K562 (cell line): ENCODE results near the gene KDF1. TPM values are rescaled to one million over a fixed set of nuclear protein-coding genes. Genes with fewer than 3 reads are reported as not detected.

Experiments used
- ATAC-seq: fragments of 200-7000 bp; cut with Tn5 transposase; 3 replicates; pipeline ENCODE4 v1.9.1; 2020; ENCODE audit warnings: moderate library complexity
- BruUV-seq: library from RNA; stranded (reverse); fragments of 400-500 nt; replicated peaks from 2 replicates; lab custom pipeline; 2021; lab: Mats Ljungman, UMichigan
- CTCF ChIA-PET: fragments of 300-600 bp; formaldehyde crosslinking; extraction: SDS; loops from one replicate; lab custom pipeline; 2021; ENCODE audit warnings: low intra/inter-chr PET ratio; lab: Yijun Ruan, JAX
- POLR2A ChIA-PET: fragments of 300-600, 350-650 bp; sonication (Branson Sonifier 250); formaldehyde crosslinking; extraction: SDS; loops from one replicate; lab custom pipeline; 2021; ENCODE audit warnings: antibody characterized with exemption, inconsistent platforms; lab: Yijun Ruan, JAX
- DNase-seq, 4 experiments: peaks; one replicate each; pipeline versions ENCODE4 v3.0.0 to v3.0.0-alpha.2; 2011 to 2018; ENCODE audit warnings: low spot score in 3 of 4, mixed read lengths in 3 of 4; ENCODE audit errors: extremely low read depth in 1 of 4
- FAIRE-seq: peaks from 2 replicates; lab custom pipeline; 2011; peaks lifted over from hg19 to GRCh38; lab: Jason Lieb, UNC
- H2AFZ ChIP-seq: 2 replicates; pipeline ENCODE4 v1.6.0; 2011; ENCODE audit warnings: low read depth, low read length, control low read depth, inconsistent platforms
- H3K27ac ChIP-seq: fragments of 200-600 bp; 3 replicates; pipeline ENCODE4 v1.8.0; 2011; ENCODE audit warnings: low read depth, mild to moderate bottlenecking, control low read depth, inconsistent platforms, low read length, moderate library complexity, mixed read lengths; ENCODE audit errors: extremely low read depth
- H3K27me3 ChIP-seq, 2 experiments: fragments of 300-600 bp in 1 of 2; 2 replicates in 1 of 2; 3 replicates in 1 of 2; pipeline versions ENCODE4 v1.6.0 to v1.8.0; 2011; ENCODE audit warnings: inconsistent platforms in 2 of 2, low read length in 2 of 2, mild to moderate bottlenecking in 1 of 2, mixed read lengths in 1 of 2, moderate library complexity in 1 of 2; ENCODE audit not compliant: control insufficient read depth in 2 of 2, insufficient read depth in 2 of 2
- H3K36me3 ChIP-seq: fragments of 300-600 bp; 3 replicates; pipeline ENCODE4 v1.8.0; 2011; ENCODE audit warnings: mild to moderate bottlenecking, low read length, inconsistent platforms; ENCODE audit not compliant: control insufficient read depth, insufficient read depth
- H3K4me1 ChIP-seq, 2 experiments: fragments of 200-600 bp in 1 of 2; replicated peaks in 1 of 2; 2 replicates in 1 of 2; 3 replicates in 1 of 2; pipeline versions ENCODE4 v1.5.1 to v1.8.0; 2011; ENCODE audit warnings: inconsistent platforms in 2 of 2, low read length in 2 of 2, mild to moderate bottlenecking in 1 of 2, mixed read lengths in 1 of 2, moderate library complexity in 1 of 2; ENCODE audit not compliant: control insufficient read depth in 2 of 2, insufficient read depth in 2 of 2
- H3K4me2 ChIP-seq: 2 replicates; pipeline ENCODE4 v1.6.1; 2011; ENCODE audit warnings: low read length, control low read depth, inconsistent platforms, mixed read lengths; ENCODE audit not compliant: insufficient read depth
- H3K4me3 ChIP-seq: fragments of 200-600 bp; sonication (generic), shearing (Covaris generic); 2 replicates; pipeline ENCODE4 v1.5.1; 2016; ENCODE audit warnings: control low read depth, inconsistent platforms
- H3K79me2 ChIP-seq: fragments of 200-600 bp; 3 replicates; pipeline ENCODE4 v1.8.0; 2011; ENCODE audit warnings: low read length, inconsistent platforms; ENCODE audit not compliant: control insufficient read depth, insufficient read depth
- H3K9ac ChIP-seq, 2 experiments: 2 replicates each; pipeline versions ENCODE4 v1.6.0 to v1.6.1; 2011; ENCODE audit warnings: low read depth in 2 of 2, low read length in 2 of 2, control low read depth in 1 of 2, inconsistent platforms in 1 of 2, mild to moderate bottlenecking in 1 of 2, mixed read lengths in 1 of 2; ENCODE audit not compliant: insufficient read depth in 1 of 2
- H3K9me1 ChIP-seq: one replicate; pipeline ENCODE4 v1.6.0; 2011; ENCODE audit warnings: inconsistent platforms, mild to moderate bottlenecking, low read length, moderate library complexity; ENCODE audit not compliant: control insufficient read depth, insufficient read depth
- H3K9me3 ChIP-seq: replicated peaks from 2 replicates; pipeline ENCODE4 v1.5.1; 2011; ENCODE audit warnings: low read depth, low read length, inconsistent platforms; ENCODE audit not compliant: control insufficient read depth, insufficient read depth
- H4K20me1 ChIP-seq: replicated peaks from 2 replicates; pipeline ENCODE4 v1.6.1; 2011; ENCODE audit warnings: low read length, inconsistent platforms, mixed read lengths; ENCODE audit not compliant: control insufficient read depth, insufficient read depth
- BHLHE40 ChIP-seq: IDR thresholded peaks from 2 replicates; pipeline ENCODE4 v1.6.1; 2011; ENCODE audit warnings: low read length, improper control_type of control experiment
- CREBBP ChIP-seq: IDR thresholded peaks from one replicate; pipeline ENCODE4 v1.6.1; 2012; ENCODE audit warnings: low read depth, mild to moderate bottlenecking, control low read depth, inconsistent platforms, low read length
- MXI1 ChIP-seq: IDR thresholded peaks from 2 replicates; pipeline ENCODE4 v1.6.1; 2011; ENCODE audit warnings: low read depth, mild to moderate bottlenecking, improper control_type of control experiment, low read length
- SMARCE1 ChIP-seq: fragments of 450-650 bp; IDR thresholded peaks from 2 replicates; pipeline ENCODE4 v1.7.1; 2016; ENCODE audit warnings: mild to moderate bottlenecking
- ZBTB40 ChIP-seq, 2 experiments: fragments of 450-650 bp in 1 of 2; sonication (generic) in 1 of 2; formaldehyde crosslinking in 1 of 2; IDR thresholded peaks; 2 replicates each; pipeline versions ENCODE4 v1.7.1 to v1.9.0; 2016 to 2022; ENCODE audit warnings: inconsistent platforms in 1 of 2, mild to moderate bottlenecking in 1 of 2, missing genetic modification reagents in 1 of 2
- WGBS: fragments of 100-300 bp; shearing (Covaris generic); methylation state at CpG from one replicate; pipeline ENCODE4 v1.1.6; 2016; ENCODE audit warnings: low coverage, mixed read lengths; ENCODE audit not compliant: insufficient coverage; ENCODE audit errors: missing lambda C conversion rate; 5-methylcytosine and 5-hydroxymethylcytosine counted together
- in situ Hi-C: fragments of 300-500 bp; cut with MboI; formaldehyde crosslinking; loops from 4 replicates; pipeline ENCODE4 v1.15.0; 2018; ENCODE audit warnings: inconsistent platforms, mixed read lengths
- intact Hi-C: fragments of 100-400 bp; cut with micrococcal nuclease; formaldehyde crosslinking; loops from 2 replicates; pipeline ENCODE4 v1.14.2; 2022
- polyA plus RNA-seq, 8 experiments: library from polyadenylated mRNA; depleted of rRNA in 4 of 8; stranded (reverse) in 5 of 8; unstranded in 3 of 8; fragments of >200 nt; fragmentation: Nextera tagmentation in 2 of 8; fragmentation: Illumina TruSeq in 1 of 8; extraction: Ambion mirVana in 2 of 8; extraction: Trizol in 1 of 8; gene quantifications; 2 replicates each; pipeline versions ENCODE4 v1.2.1 to v1.2.3, GENCODE V29; 2011 to 2014; ENCODE audit warnings: inconsistent platforms in 1 of 8, missing spikeins in 1 of 8
- total RNA-seq, 7 experiments: library from RNA; depleted of rRNA in 6 of 7; stranded (reverse); fragments of >200 nt in 6 of 7; fragmentation: Illumina TruSeq in 2 of 7; extraction: Trizol in 2 of 7; gene quantifications; 2 replicates each; pipeline versions ENCODE4 v1.2.1 to v1.2.3, GENCODE V29; 2011 to 2021; ENCODE audit warnings: low replicate concordance in 1 of 7

KDF1 gene
- total and polyA plus RNA-seq, 9 of the 15 experiments (the other 6 are each of a cell fraction or from before 2014, with no cell fraction given), result 0.38 to 1.9 (median 0.83) TPM

GRCh38 chr1:26983863-26984262, 23.6 kb upstream of the KDF1 start:
- in situ Hi-C loops, result no loop called here

More at GRCh38 chr1:26983863-26984262, 23.6 kb upstream of the KDF1 start:
- ChIA-PET POLR2A (interaction anchor here (2.9 kb wide), 1 partner anchor 13 kb away, joined by 12 read pairs; no protein-coding TSS in a partner anchor), CTCF (no interaction called here)
- no peaks in the 10 kb centered on the region for H4K20me1 ChIP-seq
- no peak overlapping the region for H3K4me2 ChIP-seq
- DNase-seq (no peak), FAIRE-seq (no peak), ATAC-seq (no peak)
- TF ChIP-seq MXI1, result no peak
- peak; percentile 67 for TF ChIP-seq ZBTB40 (IDR thresholded peaks at IDR 0.05)
- TF ChIP-seq ZBTB40 (CRISPR knock-in tag; IDR thresholded peaks at IDR 0.05), result no peak
- TF ChIP-seq SMARCE1, result no peak
- no peak for TF ChIP-seq CREBBP
- peak; percentile 29; the same call in 1 of the 2 replicates for TF ChIP-seq BHLHE40
- H3K9me1 ChIP-seq, result no peaks in the 10 kb centered on the region
- 3% methylated on average over 5 of the region's 5 CpGs for WGBS
- no peaks in the 10 kb centered on the region for H3K36me3 ChIP-seq
- no peaks in the 10 kb centered on the region for H3K79me2 ChIP-seq
- no peak overlapping the region for H3K27ac ChIP-seq
- no peak overlapping the region for H3K4me3 ChIP-seq
- peaks cover 35 to 54% of the 10 kb centered on the region in 2 experiments for H3K27me3 ChIP-seq
- intact Hi-C loops, result no loop called here
- H3K9me3 ChIP-seq, result no peaks in the 10 kb centered on the region
- no peak overlapping the region for H3K9ac ChIP-seq
- no peaks in the 10 kb centered on the region for H3K4me1 ChIP-seq
- no TSS peak for BruUV-seq
- H2AFZ ChIP-seq, result no peak overlapping the region
